Islet of Langerhans (tissue), 1 donor: ENCODE results near the gene TRIM42.

Experiments
- FAIRE-seq: peaks from one replicate; lab custom pipeline; 2011; peaks lifted over from hg19 to GRCh38; lab: Jason Lieb, UNC

TRIM42 gene

GRCh38 chr3:140710711-140711389 lies 33.0 kb downstream of the TRIM42 start:
- no peak for FAIRE-seq

- no peak for FAIRE-seq
Observed at GRCh38 chr3:140711390-140712035, 33.6 kb downstream of the TRIM42 start.

GRCh38 chr3:140712301-140712700 lies 34.4 kb downstream of the TRIM42 start:
- no peak for FAIRE-seq

- no peak for FAIRE-seq
Observed at GRCh38 chr3:140715035-140715434, 37.2 kb downstream of the TRIM42 start.

- FAIRE-seq, result no peak
Observed at GRCh38 chr3:140717921-140718320, 40.1 kb downstream of the TRIM42 start.

GRCh38 chr3:140719841-140720614 lies 42.2 kb downstream of the TRIM42 start:
- no peak for FAIRE-seq

GRCh38 chr3:140723576-140723975 lies 45.7 kb downstream of the TRIM42 start:
- no peak for FAIRE-seq

GRCh38 chr3:140724856-140725812 lies 47.3 kb downstream of the TRIM42 start:
- FAIRE-seq, result no peak

GRCh38 chr3:140726066-140726465 lies 48.2 kb downstream of the TRIM42 start:
- FAIRE-seq, result no peak

GRCh38 chr3:140727886-140728285 lies 50.0 kb downstream of the TRIM42 start:
- no peak for FAIRE-seq

- FAIRE-seq, result no peak
Observed at GRCh38 chr3:140731440-140732119, 53.7 kb downstream of the TRIM42 start.

GRCh38 chr3:140733623-140734022 lies 55.8 kb downstream of the TRIM42 start:
- FAIRE-seq, result no peak

- FAIRE-seq, result peak; percentile 9
Observed at GRCh38 chr3:140736863-140737460, 59.1 kb downstream of the TRIM42 start.

GRCh38 chr3:140742116-140742515 lies 64.3 kb downstream of the TRIM42 start:
- FAIRE-seq, result no peak

GRCh38 chr3:140748171-140748570 lies 70.3 kb downstream of the TRIM42 start:
- FAIRE-seq, result no peak

- no peak for FAIRE-seq
Observed at GRCh38 chr3:140748903-140749302, 71.0 kb downstream of the TRIM42 start.
